HG03066 (cell line): ENCODE results near the gene PIGO.
A peak's percentile ranks its signal among the peaks of the same experiment; 100 is the strongest.

ENCODE experiments used
- ATAC-seq: cut with Tn5 transposase; IDR thresholded peaks from one replicate; pipeline ENCODE4 v1.9.1; 2021; ENCODE audit warnings: low read depth; ENCODE audit not compliant: unreplicated experiment

Gene PIGO

DNA sequence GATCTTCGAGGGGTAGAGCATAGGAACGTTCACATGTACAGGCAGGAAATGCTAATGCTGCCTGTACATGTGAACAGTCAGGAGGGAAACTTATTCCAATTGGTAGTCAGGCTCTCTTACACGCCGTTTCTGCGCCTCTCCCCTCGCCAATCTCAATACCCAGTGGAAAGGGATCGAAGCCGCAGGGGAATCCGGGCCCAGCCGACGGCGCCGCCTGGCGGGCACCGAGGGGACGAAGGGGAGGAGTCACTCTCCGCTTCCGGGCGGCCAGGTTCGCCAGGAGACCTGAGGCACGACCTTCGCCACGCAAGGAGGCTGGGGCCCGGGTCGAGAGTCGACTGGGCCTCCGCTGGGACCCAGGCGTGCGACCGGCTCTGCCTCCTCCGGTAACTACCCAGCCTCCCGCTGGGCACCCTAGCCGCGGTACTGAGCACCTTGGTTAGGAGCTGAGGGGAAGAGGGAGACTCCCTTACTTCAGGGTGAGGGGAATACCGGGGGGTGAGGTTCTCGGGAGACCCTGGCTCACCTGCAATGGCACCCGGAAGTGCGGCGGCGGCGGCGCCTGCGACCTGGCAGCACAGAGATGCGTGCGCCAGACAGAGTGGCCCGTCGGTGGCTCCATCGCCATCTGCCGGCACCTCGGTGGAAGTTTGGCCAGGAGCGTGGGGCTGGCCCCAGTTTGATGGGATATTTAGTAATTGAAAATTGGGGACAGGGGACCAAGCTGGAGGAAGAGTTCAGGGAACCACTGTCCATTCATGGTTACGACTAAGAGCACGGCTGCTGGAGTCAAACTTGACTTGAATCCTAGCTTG lies at the start of gene PIGO:
PIGO (minus strand) TSS at position 557 of the 815 bp plus-strand sequence. CDS start 1,026 bp downstream, outside the sequence.
- ATAC-seq: peak; percentile 90

DNA sequence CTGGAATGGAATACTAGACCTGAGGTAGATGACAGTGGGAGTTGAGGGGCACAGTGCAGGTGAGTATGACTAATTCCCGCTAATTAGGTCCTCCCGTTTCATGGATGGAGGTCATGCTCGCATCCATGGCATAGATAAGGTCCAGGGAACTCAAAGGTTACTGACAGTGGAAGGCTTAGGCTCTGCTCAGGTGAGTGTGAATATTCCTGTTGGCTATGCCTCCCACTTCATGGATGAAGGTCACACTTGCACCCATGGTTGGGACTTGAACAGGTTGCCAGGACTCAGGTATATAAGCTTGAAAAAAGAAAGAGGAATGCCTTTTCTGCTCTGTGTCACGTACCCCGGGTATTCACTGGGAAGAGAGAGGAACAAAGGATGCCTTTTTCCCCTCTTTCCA lies 45.6 kb upstream of the PIGO start:
- ATAC-seq: no peak

GRCh38 chr9:35140093-35140492 lies 43.7 kb upstream of the PIGO start:
- ATAC-seq: no peak

- ATAC-seq: no peak
Measured at GRCh38 chr9:35136866-35137265, 40.5 kb upstream of the PIGO start.

DNA sequence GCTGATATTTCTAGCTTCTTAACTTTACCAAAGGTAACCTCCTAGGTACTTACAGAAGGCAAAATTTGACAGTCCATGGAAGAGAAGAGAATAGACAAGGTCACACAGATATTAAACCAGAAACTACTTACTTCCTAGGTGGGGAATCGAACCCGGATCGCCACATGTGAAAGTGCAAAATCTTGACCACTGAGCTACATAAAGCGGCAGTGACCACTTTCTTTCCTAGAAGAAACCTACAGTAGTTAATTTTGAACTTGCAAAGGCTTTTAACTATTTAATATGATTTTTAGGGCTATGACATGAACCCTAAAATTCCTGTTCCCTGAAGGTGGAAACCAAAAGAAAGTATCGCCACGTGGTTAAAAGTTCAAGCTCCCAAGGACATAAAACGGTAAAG lies 39.6 kb upstream of the PIGO start:
- no peak for ATAC-seq

GRCh38 chr9:35134920-35135319 lies 38.5 kb upstream of the PIGO start:
- no peak for ATAC-seq

DNA sequence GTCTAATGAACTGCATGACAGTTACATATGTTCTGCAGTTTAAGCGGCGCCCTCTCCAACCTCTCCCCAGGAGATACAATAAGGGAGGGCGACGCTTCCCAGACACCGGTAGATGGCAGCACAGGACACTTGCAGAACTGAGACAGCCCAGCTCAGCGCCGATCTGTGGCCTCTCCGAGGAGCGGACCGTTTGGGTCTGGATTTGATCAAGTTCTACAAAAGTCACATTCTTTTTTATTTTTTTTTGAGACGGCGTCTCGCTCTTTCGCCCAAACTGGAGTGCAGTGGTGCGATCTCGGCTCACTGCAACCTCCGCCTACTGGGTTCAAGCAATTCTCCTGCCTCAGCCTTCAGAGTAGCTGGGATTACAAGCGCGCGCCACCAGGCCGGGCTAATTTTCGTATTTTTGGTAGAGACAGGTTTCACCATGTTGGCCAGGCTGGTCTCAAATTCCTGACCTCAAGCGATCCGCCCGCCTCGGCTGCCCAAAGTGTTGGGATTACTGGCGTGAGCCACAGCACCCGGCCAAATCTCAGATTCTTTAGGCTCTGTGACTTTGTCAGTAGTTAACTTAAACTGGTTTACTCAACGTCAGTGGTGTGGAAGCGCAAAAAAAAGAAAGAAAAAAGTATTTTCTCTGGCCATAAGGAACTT lies 20.6 kb upstream of the PIGO start:
- ATAC-seq: peak; percentile 52

DNA sequence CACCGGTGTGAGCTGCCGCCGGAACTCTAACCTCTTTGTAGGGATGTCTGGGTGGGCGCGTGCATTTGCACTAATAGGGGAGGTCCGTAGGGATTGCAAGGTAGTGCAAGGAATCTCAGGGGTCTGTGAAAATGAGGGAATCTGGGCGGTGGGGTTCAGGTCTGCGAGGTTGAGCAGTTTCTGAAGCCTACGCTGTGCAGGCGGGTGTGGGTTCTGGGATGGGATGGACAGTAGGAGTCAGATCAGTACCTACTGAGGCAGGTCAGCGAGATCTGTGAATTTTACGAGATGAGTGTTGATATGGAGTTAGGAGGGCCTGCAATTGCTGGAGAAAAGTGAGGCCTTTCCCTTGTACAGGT lies 20.1 kb upstream of the PIGO start:
- ATAC-seq: no peak

DNA sequence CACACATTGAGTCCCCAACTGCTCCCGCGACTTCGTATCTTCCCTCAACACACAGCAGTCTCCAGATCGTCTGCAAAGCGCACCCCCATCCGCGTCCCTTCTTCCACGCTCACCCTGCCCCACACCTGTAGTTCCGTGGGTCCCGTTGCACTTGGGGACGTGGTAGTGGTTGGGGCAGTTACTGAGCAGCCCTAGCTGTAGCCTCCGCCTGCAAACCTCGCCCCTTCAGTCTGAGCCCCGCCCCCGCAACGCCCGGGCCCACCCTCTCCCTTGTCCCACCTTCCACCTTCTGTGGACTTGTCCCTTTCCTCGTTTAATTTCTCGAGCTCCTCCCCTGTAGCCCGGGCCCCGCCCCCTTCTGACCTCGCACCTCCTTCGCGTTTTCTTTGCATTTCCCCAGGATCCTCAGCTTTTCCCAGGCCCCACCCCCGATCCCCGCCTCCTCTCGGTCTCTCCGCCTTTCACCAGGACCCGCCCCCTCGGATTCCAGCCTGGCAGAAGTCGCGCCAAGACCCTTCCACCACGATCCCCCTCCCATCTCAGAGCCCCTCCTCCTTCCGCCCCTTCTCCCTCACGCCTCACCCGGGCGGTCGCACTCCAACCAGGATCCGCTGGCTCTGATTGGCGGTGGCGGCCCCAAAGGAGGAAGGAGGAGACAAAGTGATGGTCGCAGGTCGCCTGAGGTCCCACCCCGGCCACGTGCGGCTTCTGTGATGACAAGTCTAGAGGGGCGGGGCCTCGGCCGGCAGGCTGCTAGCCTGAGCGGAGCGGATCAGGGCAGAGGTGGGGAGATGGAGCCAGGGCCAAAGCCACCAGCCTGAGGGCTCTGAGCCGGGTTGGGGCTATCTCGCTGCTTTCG lies 19.5 kb upstream of the PIGO start, which contains the start of gene ATOSB:
ATOSB (minus strand) TSS at position 183 of the 859 bp plus-strand sequence. CDS start 7,588 bp downstream, outside the sequence.
- peak; percentile 63 for ATAC-seq

DNA sequence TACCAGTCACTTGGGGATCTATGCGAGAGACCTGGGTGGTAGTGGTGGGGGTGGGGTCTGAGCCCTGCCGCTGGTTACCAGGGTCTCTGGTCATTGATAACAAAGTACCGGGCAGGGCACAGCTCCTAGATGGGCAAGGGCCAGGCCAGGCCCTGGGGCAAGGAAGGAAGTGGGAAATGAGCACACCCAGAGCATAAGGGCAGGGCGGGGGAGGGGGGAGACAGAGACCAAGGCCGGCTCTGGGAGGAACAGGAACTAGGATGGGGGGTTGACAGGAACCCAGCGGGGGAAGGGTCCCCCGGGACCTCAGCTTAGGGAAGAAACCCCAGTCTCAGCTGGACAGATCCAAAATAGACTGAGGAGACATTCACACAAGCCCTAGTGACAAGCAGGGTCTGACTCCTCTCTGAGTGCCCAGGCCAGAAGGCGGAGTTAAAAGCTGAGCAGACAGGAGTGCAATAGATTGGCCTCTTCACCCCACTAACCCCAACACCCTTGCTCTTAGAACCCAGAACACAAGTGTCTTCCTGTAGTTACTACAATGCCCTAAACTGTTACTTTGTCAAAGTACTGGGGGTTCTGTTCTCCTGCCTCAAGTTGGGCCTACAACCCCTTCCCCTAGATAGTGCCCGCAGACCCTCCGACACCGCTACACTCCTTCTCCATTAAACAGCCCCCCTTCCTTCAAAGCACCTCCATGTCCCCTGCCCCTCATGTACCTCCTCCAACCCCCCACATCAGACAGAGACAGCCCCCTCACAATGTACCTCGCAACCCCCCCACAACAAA lies 18.6 kb upstream of the PIGO start:
- ATAC-seq: no peak

DNA sequence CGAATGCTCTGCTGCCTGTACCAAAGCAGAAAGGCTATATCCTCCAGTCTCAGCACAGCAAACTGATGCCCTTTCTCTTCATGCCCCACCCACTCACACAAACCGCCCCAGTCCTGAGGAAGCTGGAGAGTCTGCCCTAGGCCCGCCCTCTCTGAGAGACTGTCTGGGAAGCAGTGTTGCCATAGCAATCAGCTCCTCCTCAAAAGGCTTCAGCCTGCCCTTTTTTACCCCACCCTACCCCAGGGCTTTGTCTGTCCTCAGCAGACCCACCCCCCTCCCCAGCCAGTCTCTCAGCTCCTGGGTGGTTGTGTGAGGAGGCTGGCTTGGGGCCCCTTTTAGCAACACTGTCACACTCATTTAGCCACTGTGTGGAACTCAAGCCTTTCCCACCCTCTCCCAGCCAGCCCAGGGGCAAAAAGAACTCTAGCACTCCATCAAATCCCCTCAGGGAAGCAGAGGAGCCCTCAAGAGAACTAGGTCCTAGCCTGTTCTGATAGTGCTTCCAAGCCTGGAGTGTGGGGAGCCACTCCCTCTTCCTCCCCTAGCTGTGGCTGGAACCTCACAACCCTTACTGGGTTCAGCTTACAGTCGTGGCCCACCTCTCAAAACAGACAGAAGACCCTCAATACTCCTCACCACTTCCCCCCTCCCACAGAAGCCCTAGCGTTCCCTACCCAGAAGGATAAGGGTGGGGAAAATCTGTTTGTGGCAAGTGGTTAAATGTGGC lies 17.9 kb upstream of the PIGO start:
- no peak for ATAC-seq

GRCh38 chr9:35112257-35113020 lies 16.0 kb upstream of the PIGO start:
- no peak for ATAC-seq

- peak; percentile 56 for ATAC-seq
Measured at GRCh38 chr9:35111001-35111933, 14.9 kb upstream of the PIGO start.

DNA sequence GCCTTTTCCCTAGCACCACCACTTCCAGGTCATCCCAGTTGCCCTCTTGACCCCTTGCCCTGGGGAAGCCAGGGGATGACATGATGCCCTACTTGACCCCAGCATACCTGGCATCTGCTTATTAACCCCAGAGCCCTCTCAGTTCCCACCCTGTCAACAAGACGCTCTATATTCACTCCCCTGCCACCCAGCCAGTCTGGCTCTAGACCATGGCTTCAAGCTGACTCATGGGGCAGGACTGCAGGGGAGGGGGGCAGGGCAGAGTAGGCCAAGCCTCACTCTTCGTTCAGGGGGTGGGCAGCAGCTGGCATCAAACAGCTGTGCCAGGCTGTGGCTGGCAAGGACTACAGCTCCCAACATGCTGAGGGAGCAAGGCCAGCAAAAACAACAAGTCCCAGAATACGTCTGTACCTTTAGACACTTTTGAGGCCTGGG lies 14.0 kb upstream of the PIGO start:
- ATAC-seq: no peak

DNA sequence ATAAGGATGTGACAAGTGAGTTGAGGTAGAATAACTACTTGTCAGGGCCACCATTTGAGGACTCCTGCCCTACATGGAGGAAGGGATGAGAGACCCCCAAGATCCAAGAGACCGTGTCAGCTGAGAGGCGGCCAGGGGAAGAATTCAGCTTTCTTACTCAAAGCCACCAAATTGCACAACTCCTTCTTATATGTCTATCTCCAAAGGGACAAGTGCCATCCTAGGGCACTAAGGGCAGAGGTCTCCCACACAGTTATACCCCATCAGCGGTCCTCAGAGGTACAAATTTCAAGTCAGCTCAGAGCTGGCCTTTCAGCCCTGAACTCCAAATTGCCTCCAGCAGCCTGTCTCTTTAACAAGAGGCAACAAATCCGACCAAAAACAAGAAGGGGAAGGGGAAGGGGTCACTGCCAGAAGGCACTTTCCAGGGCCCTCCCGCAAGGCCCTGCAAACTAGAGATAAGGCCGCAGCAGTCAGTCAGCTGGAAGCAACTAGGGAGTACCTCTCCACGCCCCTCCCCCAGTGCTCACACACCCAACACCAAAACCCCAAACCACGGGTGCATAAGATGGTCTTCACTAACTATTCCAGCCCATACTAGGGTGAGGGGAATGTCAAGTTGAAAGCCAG lies 12.7 kb upstream of the PIGO start:
- ATAC-seq: no peak

- no peak for ATAC-seq
Measured at GRCh38 chr9:35108461-35108860, 12.1 kb upstream of the PIGO start.
